ENCODE data around the gene MAP2K5.

Gene MAP2K5

GRCh38 chr15:67560320-67560719, 17.8 kb downstream of the MAP2K5 start:
- no peak for DNase-seq

GRCh38 chr15:67563092-67563491, 20.6 kb downstream of the MAP2K5 start:
- peak; percentile 61 to 71 for DNase-seq

- DNase-seq: peak; percentile 16 to 38
These were observed 21.8 kb downstream of the MAP2K5 start for GRCh38 chr15:67564021-67564967.

GRCh38 chr15:67564968-67565345, 22.5 kb downstream of the MAP2K5 start:
- no peak for DNase-seq

- no peak for DNase-seq
These were observed 27.2 kb downstream of the MAP2K5 start for GRCh38 chr15:67569668-67570067.

GRCh38 chr15:67570875-67571647, 28.6 kb downstream of the MAP2K5 start:
- no peak for DNase-seq

GRCh38 chr15:67571648-67572415, 29.3 kb downstream of the MAP2K5 start:
- no peak for DNase-seq

- no peak for DNase-seq
These were observed 30.7 kb downstream of the MAP2K5 start for GRCh38 chr15:67573194-67573593.

- DNase-seq: no peak
These were observed 32.6 kb downstream of the MAP2K5 start for GRCh38 chr15:67575039-67575502.

GRCh38 chr15:67578020-67578600, 35.6 kb downstream of the MAP2K5 start:
- DNase-seq: no peak

- DNase-seq: no peak
These were observed 36.7 kb downstream of the MAP2K5 start for GRCh38 chr15:67579164-67579563.

- no peak for DNase-seq
These were observed 37.5 kb downstream of the MAP2K5 start for GRCh38 chr15:67579967-67580366.

- no peak for DNase-seq
These were observed 41.7 kb downstream of the MAP2K5 start for GRCh38 chr15:67584157-67584556.

GRCh38 chr15:67585681-67586080, 43.2 kb downstream of the MAP2K5 start:
- DNase-seq: no peak

- DNase-seq: no peak
These were observed 44.8 kb downstream of the MAP2K5 start for GRCh38 chr15:67587331-67587730.

GRCh38 chr15:67587754-67588153, 45.3 kb downstream of the MAP2K5 start:
- no peak for DNase-seq

- DNase-seq: no peak
These were observed 47.7 kb downstream of the MAP2K5 start for GRCh38 chr15:67590191-67590590.

GRCh38 chr15:67592245-67592644, 49.7 kb downstream of the MAP2K5 start:
- no peak for DNase-seq

- no peak for DNase-seq
These were observed 51.1 kb downstream of the MAP2K5 start for GRCh38 chr15:67593562-67593961.

GRCh38 chr15:67594770-67595169, 52.3 kb downstream of the MAP2K5 start:
- DNase-seq: no peak

GRCh38 chr15:67595572-67595971, 53.1 kb downstream of the MAP2K5 start:
- no peak for DNase-seq

- no peak for DNase-seq
These were observed 58.6 kb downstream of the MAP2K5 start for GRCh38 chr15:67601073-67601472.

GRCh38 chr15:67603063-67603462, 60.6 kb downstream of the MAP2K5 start:
- DNase-seq: no peak

Data from NCI-H526 (cell line).